Mesendoderm (in vitro differentiated cells): ENCODE results near the gene OOSP1.

Experiments
- DNase-seq: peaks from one replicate; pipeline ENCODE4 v3.0.0; 2013
- H2AK5ac ChIP-seq: 2 replicates; pipeline ENCODE4 v1.6.1; 2013; ENCODE audit warnings: low read length, inconsistent platforms
- H2BK120ac ChIP-seq: 2 replicates; pipeline ENCODE4 v1.6.1; 2013; ENCODE audit warnings: low read depth, mild to moderate bottlenecking, low read length, moderate library complexity, mixed read lengths
- H2BK15ac ChIP-seq: replicated peaks from 2 replicates; pipeline ENCODE4 v1.6.1; 2013; ENCODE audit warnings: low read depth, mild to moderate bottlenecking, moderate library complexity
- H2BK5ac ChIP-seq: 2 replicates; pipeline ENCODE4 v1.6.1; 2013; ENCODE audit warnings: low read length, inconsistent platforms
- H3K18ac ChIP-seq: 2 replicates; pipeline ENCODE4 v1.6.1; 2013; ENCODE audit warnings: mild to moderate bottlenecking, low read length, mixed read lengths
- H3K23ac ChIP-seq: one replicate; pipeline ENCODE4 v1.6.1; 2013; ENCODE audit warnings: low read length
- H3K27ac ChIP-seq: 2 replicates; pipeline ENCODE4 v1.5.1; 2013; ENCODE audit warnings: low read depth, mild to moderate bottlenecking, inconsistent platforms, low read length, moderate library complexity
- H3K27me3 ChIP-seq: 2 replicates; pipeline ENCODE4 v1.6.1; 2013; ENCODE audit warnings: low read length, control low read depth, mild to moderate bottlenecking, inconsistent platforms; ENCODE audit not compliant: insufficient read depth, poor library complexity
- H3K36me3 ChIP-seq: 2 replicates; pipeline ENCODE4 v1.6.1; 2013; ENCODE audit warnings: low read length, inconsistent platforms; ENCODE audit not compliant: control insufficient read depth, insufficient read depth
- H3K4ac ChIP-seq: one replicate; pipeline ENCODE4 v1.6.1; 2013; ENCODE audit warnings: low read depth, mild to moderate bottlenecking, low read length, moderate library complexity
- H3K4me1 ChIP-seq: 2 replicates; pipeline ENCODE4 v1.6.1; 2013; ENCODE audit warnings: low read depth, low read length, inconsistent platforms; ENCODE audit not compliant: control insufficient read depth
- H3K4me2 ChIP-seq: 2 replicates; pipeline ENCODE4 v1.6.1; 2013; ENCODE audit warnings: low read length
- H3K4me3 ChIP-seq: 2 replicates; pipeline ENCODE4 v1.5.1; 2013; ENCODE audit warnings: mild to moderate bottlenecking, low read length
- H3K56ac ChIP-seq: one replicate; pipeline ENCODE4 v1.6.1; 2013; ENCODE audit warnings: low read length
- H3K79me1 ChIP-seq: 2 replicates; pipeline ENCODE4 v1.6.1; 2013; ENCODE audit warnings: low read length, inconsistent platforms
- H3K79me2 ChIP-seq: 2 replicates; pipeline ENCODE4 v1.6.1; 2013; ENCODE audit warnings: mild to moderate bottlenecking, low read length; ENCODE audit not compliant: control insufficient read depth, insufficient read depth
- H3K9ac ChIP-seq: 2 replicates; pipeline ENCODE4 v1.6.1; 2013; ENCODE audit warnings: low read length, inconsistent platforms
- H4K5ac ChIP-seq: one replicate; pipeline ENCODE4 v1.6.1; 2013; ENCODE audit warnings: low read length
- H4K8ac ChIP-seq: one replicate; pipeline ENCODE4 v1.6.1; 2013; ENCODE audit warnings: low read depth, mild to moderate bottlenecking, control low read depth, low read length, moderate library complexity
- WGBS: extraction: QIAGEN DNeasy Blood & Tissue Kit; methylation state at CpG from one replicate; pipeline ENCODE4 v1.1.7; 2013; ENCODE audit warnings: low lambda C conversion rate, missing lambda C conversion rate; ENCODE audit not compliant: insufficient coverage; ENCODE audit errors: extremely low coverage; 5-methylcytosine and 5-hydroxymethylcytosine counted together

Gene OOSP1

GRCh38 chr11:59997800-59998199 lies 59.6 kb downstream of the OOSP1 start:
- Histone ChIP-seq H3K23ac (no peak overlapping the region), H3K4me2 (no peak overlapping the region), H2BK5ac (no peak overlapping the region), H2AK5ac (no peak overlapping the region), H2BK15ac (no peak overlapping the region), H3K79me2 (no peaks in the 10 kb centered on the region), H3K9ac (no peak overlapping the region), H3K4ac (no peak overlapping the region), H3K79me1 (no peaks in the 10 kb centered on the region), H4K8ac (no peak overlapping the region), H3K27me3 (no peaks in the 10 kb centered on the region), H4K5ac (no peak overlapping the region), H2BK120ac (no peak overlapping the region), H3K4me3 (no peak overlapping the region), H3K36me3 (no peaks in the 10 kb centered on the region), H3K56ac (no peak overlapping the region), H3K18ac (no peak overlapping the region), H3K4me1 (no peaks in the 10 kb centered on the region), H3K27ac (no peak overlapping the region)
- WGBS, result no CpG with 5 or more reads among the region's 2 CpGs
- DNase-seq, result no peak

- no peaks in the 10 kb centered on the region for H3K79me1 ChIP-seq
- WGBS, result no CpG with 5 or more reads among the region's 4 CpGs
- no peak overlapping the region for H3K27ac ChIP-seq
- no peak overlapping the region for H3K18ac ChIP-seq
- no peak overlapping the region for H4K8ac ChIP-seq
- H3K4me1 ChIP-seq, result no peaks in the 10 kb centered on the region
- H3K9ac ChIP-seq, result no peak overlapping the region
- no peak overlapping the region for H2BK120ac ChIP-seq
- no peak overlapping the region for H2AK5ac ChIP-seq
- peak; percentile 2 for DNase-seq
- no peak overlapping the region for H4K5ac ChIP-seq
- H3K27me3 ChIP-seq, result no peaks in the 10 kb centered on the region
- H3K23ac ChIP-seq, result no peak overlapping the region
- H3K36me3 ChIP-seq, result no peaks in the 10 kb centered on the region
- no peak overlapping the region for H2BK5ac ChIP-seq
- H2BK15ac ChIP-seq, result no peak overlapping the region
- H3K4ac ChIP-seq, result no peak overlapping the region
- H3K56ac ChIP-seq, result no peak overlapping the region
- H3K79me2 ChIP-seq, result no peaks in the 10 kb centered on the region
- H3K4me3 ChIP-seq, result no peak overlapping the region
- no peak overlapping the region for H3K4me2 ChIP-seq
These were observed 61.5 kb downstream of the OOSP1 start for GRCh38 chr11:59999691-60000090.

DNA sequence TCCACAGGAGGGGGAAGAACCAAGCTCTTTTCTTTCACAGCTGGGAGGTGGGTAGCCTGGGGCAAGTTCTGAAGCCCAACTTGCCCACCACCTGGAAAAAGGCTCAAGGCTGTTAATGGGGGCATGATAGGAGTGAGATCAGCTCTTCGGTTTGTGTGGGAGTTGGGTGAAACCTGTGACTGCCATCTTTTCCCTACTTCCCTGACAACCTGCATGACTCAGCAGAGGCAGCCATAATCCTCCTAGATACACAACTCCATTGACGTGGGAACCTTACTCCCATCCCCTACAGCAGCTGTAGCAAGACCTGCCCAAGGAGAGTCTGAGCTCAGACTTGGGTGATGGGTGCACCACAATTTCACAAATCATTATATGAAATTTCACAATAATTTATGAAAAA lies 65.5 kb downstream of the OOSP1 start:
- no peaks in the 10 kb centered on the region for H3K4me1 ChIP-seq
- peak; percentile 2 for DNase-seq
- H3K4ac ChIP-seq, result no peak overlapping the region
- H3K79me1 ChIP-seq, result no peaks in the 10 kb centered on the region
- H2BK5ac ChIP-seq, result no peak overlapping the region
- H2BK15ac ChIP-seq, result no peak overlapping the region
- no peak overlapping the region for H4K8ac ChIP-seq
- H3K79me2 ChIP-seq, result no peaks in the 10 kb centered on the region
- H3K56ac ChIP-seq, result no peak overlapping the region
- H3K4me3 ChIP-seq, result no peak overlapping the region
- H2AK5ac ChIP-seq, result no peak overlapping the region
- no peak overlapping the region for H3K23ac ChIP-seq
- H3K4me2 ChIP-seq, result no peak overlapping the region
- H3K18ac ChIP-seq, result no peak overlapping the region
- H3K9ac ChIP-seq, result no peak overlapping the region
- H2BK120ac ChIP-seq, result no peak overlapping the region
- H3K27me3 ChIP-seq, result no peaks in the 10 kb centered on the region
- WGBS, result no CpG with 5 or more reads among the region's 2 CpGs
- no peaks in the 10 kb centered on the region for H3K36me3 ChIP-seq
- H3K27ac ChIP-seq, result no peak overlapping the region
- no peak overlapping the region for H4K5ac ChIP-seq

DNA sequence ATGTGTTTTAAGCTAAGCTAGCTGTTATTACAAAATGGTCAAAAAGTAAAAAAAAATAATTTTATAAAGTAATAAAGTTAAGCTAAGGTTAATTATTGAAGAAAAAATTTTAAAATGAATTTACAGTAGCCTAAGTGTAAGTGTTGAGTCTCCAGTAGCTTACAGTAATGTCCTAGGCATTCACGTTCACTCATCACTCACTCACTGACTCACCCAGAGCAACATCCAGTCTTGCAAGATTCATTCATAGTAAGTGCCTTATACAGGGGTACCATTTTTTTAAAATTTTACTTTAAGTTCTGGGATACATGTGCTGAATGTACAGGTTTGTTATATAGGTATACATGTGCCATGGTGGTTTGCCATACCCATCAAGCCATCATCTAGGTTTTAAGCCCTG lies 67.1 kb downstream of the OOSP1 start:
- H2BK15ac ChIP-seq, result no peak overlapping the region
- no peak overlapping the region for H2BK120ac ChIP-seq
- H3K56ac ChIP-seq, result no peak overlapping the region
- H3K4me3 ChIP-seq, result no peak overlapping the region
- H3K27me3 ChIP-seq, result no peaks in the 10 kb centered on the region
- H3K9ac ChIP-seq, result no peak overlapping the region
- H3K4me2 ChIP-seq, result no peak overlapping the region
- WGBS, result no CpG with 5 or more reads among the region's 1 CpG
- no peak for DNase-seq
- no peaks in the 10 kb centered on the region for H3K79me1 ChIP-seq
- H3K4me1 ChIP-seq, result no peaks in the 10 kb centered on the region
- no peaks in the 10 kb centered on the region for H3K79me2 ChIP-seq
- H4K5ac ChIP-seq, result no peak overlapping the region
- H3K23ac ChIP-seq, result no peak overlapping the region
- H3K18ac ChIP-seq, result no peak overlapping the region
- no peak overlapping the region for H2BK5ac ChIP-seq
- H2AK5ac ChIP-seq, result no peak overlapping the region
- H4K8ac ChIP-seq, result no peak overlapping the region
- no peak overlapping the region for H3K27ac ChIP-seq
- no peak overlapping the region for H3K4ac ChIP-seq
- H3K36me3 ChIP-seq, result no peaks in the 10 kb centered on the region
